SK-N-MC (cell line): ENCODE measurements around the gene HGS.

Experiments
- EZH2 ChIP-seq: fragments of 200-600 bp; sonication (generic); IDR thresholded peaks from one replicate; pipeline ENCODE4 v1.6.1; 2017; ENCODE audit warnings: antibody characterized with exemption
- POLR2AphosphoS5 ChIP-seq: IDR thresholded peaks from 2 replicates; pipeline ENCODE4 v1.6.1; 2012; ENCODE audit warnings: mild to moderate bottlenecking, low read depth, low read length, borderline replicate concordance

DNA sequence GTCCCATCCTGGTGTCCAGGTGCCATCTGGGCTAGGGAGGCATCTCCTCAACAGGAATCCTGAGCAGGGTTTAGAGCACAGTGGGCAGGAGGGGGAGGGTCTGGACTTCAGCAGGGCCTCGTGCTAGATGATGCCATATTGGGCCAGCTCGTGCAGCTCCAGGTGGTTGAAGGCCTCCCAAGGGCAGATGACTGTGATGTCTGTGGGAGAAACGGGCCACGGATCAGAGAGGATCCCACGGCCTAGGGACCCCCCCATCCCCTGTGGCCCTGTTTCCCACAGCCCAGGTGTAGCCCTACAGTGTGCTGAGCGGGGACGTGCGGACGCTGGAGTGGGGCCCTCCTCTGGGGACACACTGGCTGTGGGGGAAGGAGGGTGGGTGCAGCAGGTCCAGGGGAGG, 32.9 kb upstream of the HGS start:
- TF ChIP-seq EZH2: no peak
- TF ChIP-seq POLR2AphosphoS5: no peak
